ENCODE measurements around the gene ZNF836.

The ZNF836 gene

GRCh38 chr19:52187407-52187806 is 16.0 kb upstream of the ZNF836 start:
- no peak for DNase-seq

- DNase-seq, result no peak
Observed at GRCh38 chr19:52176574-52176973, 5.2 kb upstream of the ZNF836 start.

DNA sequence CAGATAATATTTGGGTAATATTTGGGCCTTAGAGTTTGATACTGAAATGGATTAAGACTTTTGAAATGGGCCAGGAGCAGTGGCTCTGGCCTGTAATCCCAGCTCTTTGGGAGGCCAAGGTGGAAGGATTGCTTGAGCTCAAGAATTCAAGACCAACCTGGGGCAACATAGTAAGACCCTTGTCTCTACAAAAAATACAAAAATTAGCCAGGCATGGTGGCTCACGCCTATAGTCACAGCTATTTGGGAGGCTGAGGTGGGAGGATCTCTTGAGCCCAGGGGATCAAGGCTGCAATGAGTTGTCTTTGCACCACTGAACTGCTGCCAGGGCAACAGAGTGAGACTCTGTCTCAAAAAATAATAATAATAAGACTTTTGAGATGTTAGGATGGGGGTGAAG is 926 bp upstream of the ZNF836 start:
- no peak for DNase-seq

DNA sequence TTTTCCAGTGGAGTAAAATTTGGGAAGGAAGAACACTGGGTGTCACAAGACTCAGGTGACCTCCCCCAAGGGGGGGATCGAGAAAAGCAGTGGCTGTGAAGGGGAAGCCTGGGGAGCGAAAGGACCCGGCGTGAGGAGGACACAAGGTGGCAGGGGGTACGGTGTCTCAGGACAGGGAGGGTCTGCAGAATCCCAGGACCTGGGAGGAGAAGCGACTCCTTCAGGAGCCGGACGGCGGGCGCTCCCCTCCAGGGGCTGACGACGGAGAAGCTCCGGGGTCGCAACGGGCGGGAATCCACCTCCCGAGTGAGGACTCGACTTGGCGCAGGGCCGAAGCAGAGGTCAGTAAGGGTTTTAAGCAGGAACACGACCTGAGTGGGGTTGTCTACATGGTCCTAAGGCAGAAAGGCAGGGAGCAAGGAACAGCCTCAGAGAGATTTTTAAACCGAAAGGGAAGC is 529 bp downstream of the ZNF836 start:
- DNase-seq, result peak; percentile 37

GRCh38 chr19:52170304-52170703 is 1.1 kb downstream of the ZNF836 start:
- DNase-seq, result no peak

DNA sequence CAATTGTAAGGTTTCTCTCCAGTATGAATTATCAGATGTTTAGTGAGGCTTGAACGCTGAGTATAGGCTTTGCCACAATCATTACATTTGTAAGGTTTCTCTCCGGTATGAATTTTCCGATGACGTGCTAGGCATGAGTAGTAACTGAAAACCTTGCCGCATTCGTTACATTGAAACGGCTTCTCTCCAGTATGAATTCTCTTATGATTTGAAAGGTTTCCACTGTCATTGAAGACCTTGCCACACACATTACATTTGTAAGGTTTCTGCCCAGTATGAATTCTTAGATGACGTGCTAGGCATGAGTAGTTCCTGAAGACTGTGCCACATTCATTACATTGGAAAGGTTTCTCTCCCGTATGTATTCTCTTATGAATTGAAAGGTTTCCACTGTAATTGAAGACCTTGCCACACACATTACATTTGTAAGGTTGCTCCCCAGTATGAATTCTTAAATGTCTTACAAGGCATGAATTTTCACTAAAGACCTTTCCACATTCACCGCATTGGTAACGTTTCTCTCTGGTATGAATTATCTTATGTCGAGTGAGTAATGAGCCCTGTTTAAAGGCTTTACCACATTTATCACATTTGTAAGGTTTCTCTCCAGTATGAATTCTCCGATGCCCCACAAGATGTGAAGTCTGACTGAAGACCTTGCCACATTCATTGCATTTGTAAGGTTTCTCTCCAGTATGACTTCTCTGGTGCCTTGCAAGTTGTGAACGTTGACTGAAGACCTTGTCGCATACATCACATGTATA is 15.6 kb downstream of the ZNF836 start:
- no peak for DNase-seq

DNA sequence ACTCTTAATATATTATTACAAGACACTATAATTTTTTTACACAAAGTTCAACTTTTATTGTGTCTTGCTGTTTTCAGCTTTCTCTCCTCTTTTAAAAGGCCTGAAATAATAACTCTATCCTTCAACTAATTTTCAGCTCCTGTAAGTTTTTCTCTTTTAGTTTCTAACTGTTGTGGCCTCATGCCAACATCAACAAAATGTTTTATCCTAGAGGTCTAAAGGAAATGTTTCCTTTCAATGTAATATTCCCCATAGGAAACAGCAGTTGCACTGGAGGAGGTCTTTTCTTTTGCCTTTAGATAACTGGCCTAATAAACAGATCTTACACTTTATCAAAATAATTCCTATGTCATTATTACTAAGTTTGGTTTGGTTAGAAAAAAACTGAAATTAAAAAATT is 23.2 kb downstream of the ZNF836 start:
- no peak for DNase-seq

DNA sequence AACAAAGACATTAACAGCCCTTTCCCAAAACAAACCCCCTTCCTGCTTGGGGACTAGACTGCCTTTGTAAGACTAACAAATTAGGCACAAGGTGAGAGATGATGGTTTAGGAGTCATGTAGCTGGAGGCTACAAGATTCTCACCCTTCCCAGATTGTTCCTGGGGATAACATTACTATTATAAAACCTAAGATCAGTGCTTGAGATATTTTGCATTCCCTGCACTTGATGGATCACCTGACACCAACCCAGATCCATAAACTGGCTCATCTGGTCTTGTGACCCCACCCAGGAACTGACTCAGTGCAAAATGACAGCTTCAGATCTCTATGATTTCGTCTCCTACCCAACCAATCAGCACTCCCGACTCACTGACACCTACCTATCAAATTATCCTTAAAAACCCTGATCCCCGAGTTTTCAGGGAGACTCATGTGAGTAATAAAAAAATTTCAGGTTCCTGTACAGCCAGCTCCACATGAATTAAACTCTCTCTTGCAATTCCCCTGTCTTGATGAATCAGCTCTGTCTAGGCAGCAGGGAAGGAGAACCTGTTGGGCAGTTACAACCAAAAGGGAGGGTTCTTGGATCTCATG is 29.3 kb downstream of the ZNF836 start:
- DNase-seq, result no peak

DNA sequence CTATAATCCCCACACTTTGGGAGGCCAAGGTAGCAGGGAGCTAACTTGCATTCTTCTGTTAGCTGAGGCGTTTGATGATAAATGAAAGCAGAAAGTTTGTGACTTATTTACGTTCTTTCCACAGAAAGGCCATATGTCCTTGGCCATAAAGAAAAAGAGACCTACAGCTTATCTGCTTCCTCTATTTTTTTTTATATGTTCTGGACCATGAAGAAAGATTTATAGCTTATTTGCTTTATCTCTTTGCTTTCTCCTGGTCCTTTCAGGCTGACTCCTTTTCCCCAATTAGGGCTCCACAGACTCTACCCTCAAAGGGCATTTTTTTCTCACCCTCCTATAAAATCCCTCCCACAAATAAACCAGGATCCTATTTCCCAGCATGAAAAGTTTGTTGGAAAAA is 30.2 kb downstream of the ZNF836 start:
- no peak for DNase-seq

DNA sequence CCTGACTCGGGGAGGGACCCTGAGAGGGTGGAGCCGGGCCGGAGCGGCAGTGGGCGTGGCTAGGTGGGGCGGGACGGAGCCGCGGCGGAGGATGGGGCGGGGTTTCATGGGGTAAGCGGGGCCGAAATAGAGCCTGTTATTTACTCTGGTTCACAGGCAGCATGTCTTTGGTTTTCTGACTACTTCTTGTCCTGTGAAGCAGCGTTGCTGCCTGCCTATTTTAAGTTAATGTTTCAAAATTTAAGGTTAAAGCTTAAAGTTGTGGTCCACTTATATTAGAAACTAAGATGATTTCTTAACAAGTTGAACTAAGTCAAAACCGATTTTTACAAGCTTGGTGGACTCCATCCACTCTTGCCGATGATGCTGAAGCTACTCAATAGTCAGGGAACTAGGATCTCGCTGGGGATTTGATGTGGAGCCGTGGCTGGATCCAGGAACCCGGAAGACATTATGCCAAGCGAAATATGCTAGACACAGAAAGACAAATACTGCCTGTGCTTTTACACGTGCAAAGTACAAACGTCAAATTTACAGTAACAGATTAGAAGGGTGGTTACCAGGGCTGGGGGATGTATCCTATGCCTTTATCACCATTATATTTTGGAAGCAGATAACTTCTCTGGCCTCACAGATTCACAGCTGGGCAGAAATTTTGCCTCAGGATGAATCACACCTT is 31.2 kb downstream of the ZNF836 start:
- no peak for DNase-seq

GRCh38 chr19:52139252-52140031 is 32.0 kb downstream of the ZNF836 start, which contains the start of gene ZNF616:
ZNF616 (minus strand) TSS chr19:52139938; CDS start chr19:52130512, 9,426 bp downstream.
- DNase-seq, result peak; percentile 97

DNA sequence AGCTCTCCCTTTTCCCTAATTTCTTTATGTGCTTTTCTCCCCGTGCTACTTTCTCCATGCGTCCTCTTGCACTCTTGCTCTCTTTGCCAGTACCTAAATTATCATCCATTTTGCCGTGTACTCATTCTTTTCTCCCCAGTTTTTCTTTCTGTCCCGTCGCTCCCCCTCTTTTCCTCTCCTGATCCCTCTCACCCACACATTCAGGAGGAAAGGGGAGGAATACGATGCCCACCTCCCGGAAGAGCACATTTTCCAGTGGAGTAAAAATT is 32.5 kb downstream of the ZNF836 start:
- no peak for DNase-seq

GRCh38 chr19:52138278-52138982 is 33.0 kb downstream of the ZNF836 start:
- peak; percentile 80 for DNase-seq

- no peak for DNase-seq
Observed at GRCh38 chr19:52120286-52120685, 51.1 kb downstream of the ZNF836 start.

- no peak for DNase-seq
Observed at GRCh38 chr19:52115526-52116053, 55.8 kb downstream of the ZNF836 start.

- no peak for DNase-seq
Observed at GRCh38 chr19:52114691-52115090, 56.7 kb downstream of the ZNF836 start.

- DNase-seq, result no peak
Observed at GRCh38 chr19:52112624-52113023, 58.8 kb downstream of the ZNF836 start.

GRCh38 chr19:52110780-52111179 is 60.6 kb downstream of the ZNF836 start:
- DNase-seq, result no peak

All from NCI-H82 (cell line).